ENCODE data around the gene CSK.

- TF ChIP-seq EZH2phosphoT487 (IDR thresholded peaks at IDR 0.05; ENCODE audit: insufficient read depth, low read depth) (no peak), EZH2 (IDR thresholded peaks at IDR 0.05; ENCODE audit: insufficient read depth, poor library complexity, severe bottlenecking) (no peak)
These were observed 47.0 kb downstream of the CSK start for GRCh38 chr15:74828835-74829234.

Measured in GM23248 (cell line).